DMS153 (cell line): ENCODE data around the gene UBE3B.

Source experiments
- DNase-seq: peaks from one replicate; lab custom pipeline; 2025; lab: John Stamatoyannopoulos, UW

The UBE3B gene

GRCh38 chr12:109552971-109553370, 75.5 kb downstream of the UBE3B start:
- DNase-seq, result no peak

- no peak for DNase-seq
Measured at GRCh38 chr12:109553483-109553882, 76.0 kb downstream of the UBE3B start.

GRCh38 chr12:109553906-109554500, 76.6 kb downstream of the UBE3B start:
- no peak for DNase-seq

GRCh38 chr12:109554761-109555160, 77.3 kb downstream of the UBE3B start:
- DNase-seq, result no peak

- no peak for DNase-seq
Measured at GRCh38 chr12:109555431-109556315, 78.2 kb downstream of the UBE3B start.

- no peak for DNase-seq
Measured at GRCh38 chr12:109557200-109557599, 79.8 kb downstream of the UBE3B start.

GRCh38 chr12:109557805-109558204, 80.4 kb downstream of the UBE3B start:
- DNase-seq, result no peak

GRCh38 chr12:109558374-109559199, 81.2 kb downstream of the UBE3B start:
- no peak for DNase-seq

- no peak for DNase-seq
Measured at GRCh38 chr12:109559200-109559505, 81.7 kb downstream of the UBE3B start.

- DNase-seq, result no peak
Measured at GRCh38 chr12:109559601-109560000, 82.2 kb downstream of the UBE3B start.

GRCh38 chr12:109560867-109561710, 83.7 kb downstream of the UBE3B start:
- no peak for DNase-seq

GRCh38 chr12:109561711-109562030, 84.2 kb downstream of the UBE3B start:
- no peak for DNase-seq

GRCh38 chr12:109562871-109563270, 85.4 kb downstream of the UBE3B start:
- DNase-seq, result no peak

- DNase-seq, result no peak
Measured at GRCh38 chr12:109563291-109564284, 86.2 kb downstream of the UBE3B start.

GRCh38 chr12:109566424-109566823, 89.0 kb downstream of the UBE3B start:
- DNase-seq, result no peak

- DNase-seq, result no peak
Measured at GRCh38 chr12:109567296-109567695, 89.9 kb downstream of the UBE3B start.

- no peak for DNase-seq
Measured at GRCh38 chr12:109567967-109568366, 90.5 kb downstream of the UBE3B start.

- DNase-seq, result no peak
Measured at GRCh38 chr12:109568486-109568885, 91.1 kb downstream of the UBE3B start.

GRCh38 chr12:109571773-109572505, 94.5 kb downstream of the UBE3B start:
- DNase-seq, result no peak

GRCh38 chr12:109572506-109572845, 95.0 kb downstream of the UBE3B start:
- no peak for DNase-seq
